Astrocyte of the spinal cord (primary cell): ENCODE measurements around the gene KBTBD8.
A peak's percentile ranks its signal among the peaks of the same experiment; 100 is the strongest.

Experiments
- DNase-seq: peaks from one replicate; pipeline ENCODE4 v3.0.0; 2011; ENCODE audit warnings: low read depth, low spot score
- H3K4me3 ChIP-seq: 2 replicates; pipeline ENCODE4 v1.5.1; 2011; ENCODE audit warnings: low read depth, mild to moderate bottlenecking, low read length, moderate library complexity
- CTCF ChIP-seq: IDR thresholded peaks from 2 replicates; pipeline ENCODE4 v1.5.1; 2012; ENCODE audit warnings: low read depth, mild to moderate bottlenecking, low read length, inconsistent platforms
- in situ Hi-C: cut with HindIII; loops from 2 replicates; pipeline ENCODE4 v1.10.0; 2017; ENCODE audit warnings: low sequenced_read_pairs

The KBTBD8 gene

GRCh38 chr3:66998113-66998903 is at the start of gene KBTBD8:
Gene KBTBD8, plus strand, starts transcription at chr3:66998307. Its CDS starts 49 bp downstream, at chr3:66998356.
- H3K4me3 ChIP-seq: peak within 1 kb of the TSS; percentile 77
- no peak for TF ChIP-seq CTCF
- DNase-seq: peak; percentile 99
- in situ Hi-C loops: no loop called here

GRCh38 chr3:66948838-66949237 is 49.3 kb upstream of the KBTBD8 start:
- H3K4me3 ChIP-seq: no peak overlapping the region
- no peak for TF ChIP-seq CTCF
- DNase-seq: no peak
- in situ Hi-C loops: no loop called here

GRCh38 chr3:66949898-66950297 is 48.2 kb upstream of the KBTBD8 start:
- no peak overlapping the region for H3K4me3 ChIP-seq
- DNase-seq: no peak
- in situ Hi-C loops: no loop called here
- TF ChIP-seq CTCF: no peak

- in situ Hi-C loops: no loop called here
- no peak for DNase-seq
- TF ChIP-seq CTCF: no peak
- no peak overlapping the region for H3K4me3 ChIP-seq
These were observed 45.8 kb upstream of the KBTBD8 start for GRCh38 chr3:66952357-66952756.

- no peak for DNase-seq
- no peak overlapping the region for H3K4me3 ChIP-seq
- in situ Hi-C loops: no loop called here
- TF ChIP-seq CTCF: no peak
These were observed 44.1 kb upstream of the KBTBD8 start for GRCh38 chr3:66953934-66954445.

GRCh38 chr3:66956742-66957141 is 41.4 kb upstream of the KBTBD8 start:
- no peak for TF ChIP-seq CTCF

More at GRCh38 chr3:66956742-66957141, 41.4 kb upstream of the KBTBD8 start:
- in situ Hi-C loops: no loop called here
- H3K4me3 ChIP-seq: no peak overlapping the region
- no peak for DNase-seq
